CD4-positive, CD25-positive, alpha-beta regulatory T cell (primary cell): Measurements from ENCODE around the gene NATD1. TPM values are rescaled to one million over a fixed set of nuclear protein-coding genes. Genes with fewer than 3 reads are reported as not detected.

Experiments
- ATAC-seq, 2 donors: fragments of 150-1000 bp; cut with Tn5 transposase; one replicate each; pipeline ENCODE4 v1.10.0; 2021; ENCODE audit warnings: low read depth in 2 of 2, moderate number of reproducible peaks in 2 of 2, moderate library complexity in 1 of 2
- DNase-seq, 3 donors: peaks; one replicate each; pipeline versions ENCODE4 v3.0.0 to v3.0.0-alpha.2; 2012 to 2022; ENCODE audit warnings: mixed read lengths in 1 of 3
- H3K27ac ChIP-seq: one replicate; pipeline ENCODE4 v1.7.0; 2013; ENCODE audit warnings: mild to moderate bottlenecking, low read length; ENCODE audit not compliant: insufficient read depth, poor library complexity, severe bottlenecking
- H3K27me3 ChIP-seq: one replicate; pipeline ENCODE4 v1.7.0; 2013; ENCODE audit warnings: low read length; ENCODE audit not compliant: control insufficient read depth, insufficient read depth
- H3K36me3 ChIP-seq: one replicate; pipeline ENCODE4 v1.7.0; 2013; ENCODE audit warnings: mild to moderate bottlenecking, low read length, moderate library complexity; ENCODE audit not compliant: control insufficient read depth, insufficient read depth
- H3K4me1 ChIP-seq: 2 replicates; pipeline ENCODE4 v1.7.0; 2013; ENCODE audit warnings: mild to moderate bottlenecking, low read length; ENCODE audit not compliant: insufficient read depth, control insufficient read depth, poor library complexity, severe bottlenecking
- H3K4me3 ChIP-seq: one replicate; pipeline ENCODE4 v1.7.0; 2013; ENCODE audit warnings: low read depth, mild to moderate bottlenecking, low read length, moderate library complexity
- H3K9me3 ChIP-seq, 2 experiments: 1 replicate in 1 of 2; 2 replicates in 1 of 2; pipeline ENCODE4 v1.7.0; 2013; ENCODE audit warnings: low read length in 2 of 2, mild to moderate bottlenecking in 1 of 2, moderate library complexity in 1 of 2; ENCODE audit not compliant: control insufficient read depth in 2 of 2
- H3K27ac Mint-ChIP-seq, 3 donors: one replicate each; pipeline ENCODE4 v1.8.0; 2020 to 2022; ENCODE audit warnings: mild to moderate bottlenecking in 3 of 3, mixed read lengths in 3 of 3, moderate library complexity in 2 of 3
- H3K27me3 Mint-ChIP-seq: one replicate; pipeline ENCODE4 v1.8.0; 2022; ENCODE audit warnings: mild to moderate bottlenecking, mixed read lengths
- H3K36me3 Mint-ChIP-seq: one replicate; pipeline ENCODE4 v1.8.0; 2020; ENCODE audit warnings: mixed read lengths
- H3K4me1 Mint-ChIP-seq, 4 donors: one replicate each; pipeline ENCODE4 v1.8.0; 2020 to 2022; ENCODE audit warnings: mixed read lengths in 4 of 4, mild to moderate bottlenecking in 1 of 4
- H3K4me3 Mint-ChIP-seq, 4 donors: one replicate each; pipeline ENCODE4 v1.8.0; 2020 to 2022; ENCODE audit warnings: mild to moderate bottlenecking in 4 of 4, mixed read lengths in 4 of 4, moderate library complexity in 3 of 4
- H3K9me3 Mint-ChIP-seq, 7 donors: one replicate each; pipeline ENCODE4 v1.8.0; 2020 to 2022; ENCODE audit warnings: mixed read lengths in 7 of 7, mild to moderate bottlenecking in 3 of 7, moderate library complexity in 2 of 7
- polyA plus RNA-seq, 4 donors: library from polyadenylated mRNA; unstranded; fragments of 300-500 nt; fragmentation: Illumina TruSeq; gene quantifications; one replicate each; pipeline ENCODE4 v1.2.3, GENCODE V29; 2021
- total RNA-seq: library from RNA; stranded (reverse); gene quantifications from one replicate; pipeline ENCODE4 v1.2.3, GENCODE V29; 2022

NATD1 gene
- total and polyA plus RNA-seq, 5 donors from 2014 or later: 2.8 to 12.7 (median 2.9) TPM

- H3K4me3 Mint-ChIP-seq: peak overlapping the region; percentile 26 to 86 (median 47)
Measured at GRCh38 chr17:21250854-21251253, 2.4 kb downstream of the NATD1 start.

DNA sequence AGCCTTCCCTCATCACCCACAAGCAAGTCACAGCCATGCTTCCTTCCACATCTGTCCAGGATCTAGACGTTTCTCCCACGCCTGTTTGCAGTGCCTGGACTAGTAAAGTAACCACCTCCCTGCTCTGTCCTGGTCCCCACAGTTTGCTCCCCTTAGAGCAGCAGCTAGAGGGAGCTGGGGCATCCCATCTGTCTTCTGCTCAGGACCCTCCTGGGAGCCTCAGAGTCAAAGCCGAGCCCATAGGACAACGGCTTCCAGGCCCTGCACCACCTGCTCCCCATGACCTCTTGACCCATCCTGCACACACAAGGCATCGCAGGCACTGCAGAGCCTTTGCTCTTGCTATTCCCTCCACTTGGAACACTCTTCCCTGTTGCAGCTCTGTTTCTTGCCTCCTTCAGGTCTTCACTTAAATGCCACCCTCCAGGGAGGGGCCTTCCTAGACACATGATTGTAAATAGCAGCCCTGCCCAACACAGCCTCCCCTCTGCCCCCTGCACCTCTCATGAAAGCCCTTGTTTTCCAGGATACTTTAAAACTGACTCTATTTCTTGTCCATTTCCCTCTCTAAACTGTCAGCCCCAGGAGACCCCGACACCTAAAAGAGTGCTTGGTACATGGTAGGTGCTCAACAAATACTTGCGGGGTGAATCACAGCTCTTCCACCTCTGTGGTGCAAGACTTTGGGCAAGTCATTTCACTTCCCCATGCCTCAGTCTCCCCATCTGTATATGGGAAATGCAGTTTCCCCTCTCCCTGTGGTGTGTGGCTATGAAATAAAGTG, 3.1 kb downstream of the NATD1 start:
- Histone ChIP-seq H3K36me3 (no peaks in the 10 kb centered on the region), H3K4me3 (no peak overlapping the region), H3K9me3 (no peaks in the 10 kb centered on the region), H3K27ac (no peak overlapping the region), H3K27me3 (no peaks in the 10 kb centered on the region), H3K4me1 (peaks cover 35% of the 10 kb centered on the region)
- peaks cover 9% of the 10 kb centered on the region for H3K27me3 Mint-ChIP-seq
- ATAC-seq (no peak), DNase-seq (no peak)
- H3K9me3 Mint-ChIP-seq: no peaks in the 10 kb centered on the region
- peaks cover 4% of the 10 kb centered on the region for H3K36me3 Mint-ChIP-seq
- peaks cover 14 to 73% (median 45%) of the 10 kb centered on the region in 4 donors for H3K4me1 Mint-ChIP-seq
- H3K27ac Mint-ChIP-seq: peak overlapping the region; percentile 5 to 74 (median 47)
- peak overlapping the region in 3 of 4 donors; percentile 11 to 86 (median 53) for H3K4me3 Mint-ChIP-seq

More at GRCh38 chr17:21250854-21251253, 2.4 kb downstream of the NATD1 start:
- no peak overlapping the region for H3K27ac ChIP-seq
- Mint-ChIP-seq H3K9me3 (no peaks in the 10 kb centered on the region), H3K27ac (peak overlapping the region; percentile 5 to 47 (median 28)), H3K27me3 (peaks cover 9% of the 10 kb centered on the region), H3K4me1 (peaks cover 14 to 65% (median 42%) of the 10 kb centered on the region in 4 donors), H3K36me3 (peaks cover 4% of the 10 kb centered on the region)
- no peaks in the 10 kb centered on the region for H3K9me3 ChIP-seq
- H3K4me1 ChIP-seq: peaks cover 35% of the 10 kb centered on the region
- H3K36me3 ChIP-seq: no peaks in the 10 kb centered on the region
- H3K4me3 ChIP-seq: no peak overlapping the region
- ATAC-seq: no peak
- no peak for DNase-seq
- no peaks in the 10 kb centered on the region for H3K27me3 ChIP-seq

DNA sequence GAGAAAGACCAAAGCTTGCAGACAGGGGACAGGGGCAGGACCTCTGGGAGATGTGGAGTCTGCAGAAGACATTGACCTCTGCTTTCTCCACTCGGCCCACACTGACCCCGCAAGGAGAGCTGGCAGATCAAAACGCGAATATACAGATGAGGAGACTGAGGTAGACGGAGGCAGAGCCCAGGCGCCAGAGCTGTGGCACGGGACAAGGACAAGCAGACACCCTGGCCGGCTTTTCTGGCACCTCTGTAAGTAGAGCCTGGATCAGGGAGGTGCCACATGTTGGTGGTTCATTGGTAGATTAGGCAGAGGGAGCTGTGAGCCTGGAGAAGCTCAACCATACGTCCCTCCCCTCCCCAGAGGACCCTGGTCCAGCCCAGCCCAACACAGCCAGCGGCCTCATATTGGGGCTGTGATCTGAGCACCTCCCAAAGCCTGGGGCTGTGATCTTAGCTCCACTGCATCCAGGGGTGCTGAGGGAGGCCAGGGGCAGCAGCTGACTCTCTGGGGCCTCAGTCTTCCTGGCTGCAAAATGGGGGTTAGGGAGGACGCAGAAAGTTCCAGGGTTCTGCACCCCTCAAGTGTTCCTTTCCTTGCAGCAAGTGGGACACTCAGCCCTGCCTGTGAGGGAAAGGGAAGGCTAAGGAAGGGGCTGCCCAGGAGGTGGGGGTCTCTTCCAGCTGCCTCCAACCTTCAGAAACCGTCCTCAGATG, 4.0 kb downstream of the NATD1 start:
- H3K4me3 ChIP-seq: no peak overlapping the region
- H3K36me3 Mint-ChIP-seq: peaks cover 4% of the 10 kb centered on the region
- H3K4me1 Mint-ChIP-seq: peaks cover 14 to 75% (median 47%) of the 10 kb centered on the region in 4 donors
- H3K4me1 ChIP-seq: peaks cover 35% of the 10 kb centered on the region
- H3K27me3 ChIP-seq: no peaks in the 10 kb centered on the region
- H3K9me3 ChIP-seq: no peaks in the 10 kb centered on the region
- no peaks in the 10 kb centered on the region for H3K9me3 Mint-ChIP-seq
- no peak overlapping the region for H3K27ac ChIP-seq
- peak overlapping the region in 2 of 4 donors; percentile 79 to 86 for H3K4me3 Mint-ChIP-seq
- H3K27ac Mint-ChIP-seq: peak overlapping the region in 1 of 3 donors; percentile 70
- ATAC-seq: no peak
- H3K36me3 ChIP-seq: no peaks in the 10 kb centered on the region
- H3K27me3 Mint-ChIP-seq: peaks cover 9% of the 10 kb centered on the region
- DNase-seq: no peak

- ATAC-seq: no peak
- Histone ChIP-seq H3K4me3 (no peak overlapping the region), H3K36me3 (no peaks in the 10 kb centered on the region), H3K9me3 (no peaks in the 10 kb centered on the region), H3K27ac (no peak overlapping the region), H3K4me1 (peaks cover 27% of the 10 kb centered on the region), H3K27me3 (no peaks in the 10 kb centered on the region)
- H3K4me1 Mint-ChIP-seq: peaks cover 12 to 69% (median 44%) of the 10 kb centered on the region in 4 donors
- no peaks in the 10 kb centered on the region for H3K9me3 Mint-ChIP-seq
- no peak for DNase-seq
- peak overlapping the region in 2 of 3 donors; percentile 70 to 86 for H3K27ac Mint-ChIP-seq
- H3K36me3 Mint-ChIP-seq: peaks cover 4% of the 10 kb centered on the region
- H3K4me3 Mint-ChIP-seq: peak overlapping the region in 2 of 4 donors; percentile 15 to 52
- peaks cover 7% of the 10 kb centered on the region for H3K27me3 Mint-ChIP-seq
Measured at GRCh38 chr17:21248500-21248899, 4.7 kb downstream of the NATD1 start.

DNA sequence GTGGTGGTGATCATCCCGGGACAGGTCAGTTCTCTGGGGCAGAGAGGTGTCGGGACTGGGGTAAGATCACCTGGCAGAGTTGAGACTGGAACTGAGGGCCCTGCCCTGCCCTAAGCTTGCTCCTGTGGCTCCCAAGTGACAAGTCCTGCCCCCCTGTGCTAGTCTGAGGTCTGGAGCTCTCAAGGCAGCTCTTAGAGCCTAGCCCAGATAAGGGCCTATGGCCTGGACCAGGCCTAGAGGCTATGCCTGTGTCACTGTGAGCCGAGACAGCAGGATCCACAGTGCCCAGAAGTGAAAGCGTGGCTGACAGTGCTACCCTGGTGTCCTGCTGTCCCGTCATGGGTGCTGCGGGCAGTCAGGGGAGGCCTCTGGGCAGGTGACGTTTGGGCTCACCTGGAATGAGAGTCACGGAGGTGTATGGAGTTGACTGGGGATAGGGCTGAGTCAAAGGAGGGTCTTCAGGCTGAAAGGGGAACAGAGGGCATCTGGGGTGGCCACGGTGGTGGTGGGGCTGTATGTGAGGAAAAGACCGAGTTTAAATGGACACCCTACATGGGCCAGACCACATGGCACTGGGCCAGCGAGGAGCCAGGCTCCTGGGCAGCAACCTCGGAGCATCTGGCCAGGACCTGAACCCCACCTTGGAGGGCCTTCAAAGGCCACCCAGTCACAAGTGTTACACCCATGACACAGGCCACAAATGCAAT, 5.5 kb downstream of the NATD1 start:
- Mint-ChIP-seq H3K27ac (peak overlapping the region in 1 of 3 donors; percentile 59), H3K4me1 (peaks cover 10 to 66% (median 42%) of the 10 kb centered on the region in 4 donors)

GRCh38 chr17:21246698-21247097, 6.5 kb downstream of the NATD1 start:
- DNase-seq (no peak), ATAC-seq (no peak)
- Mint-ChIP-seq H3K27me3 (no peaks in the 10 kb centered on the region), H3K4me3 (peak overlapping the region in 1 of 4 donors; percentile 61), H3K9me3 (no peaks in the 10 kb centered on the region), H3K27ac (peak overlapping the region in 1 of 3 donors; percentile 55), H3K36me3 (peaks cover 4% of the 10 kb centered on the region), H3K4me1 (peaks cover 10 to 57% (median 36%) of the 10 kb centered on the region in 4 donors)
- Histone ChIP-seq H3K4me3 (no peak overlapping the region), H3K9me3 (no peaks in the 10 kb centered on the region), H3K36me3 (peaks cover 3% of the 10 kb centered on the region), H3K27ac (no peak overlapping the region), H3K27me3 (no peaks in the 10 kb centered on the region), H3K4me1 (peaks cover 15% of the 10 kb centered on the region)

More for the DNA sequence above, 5.5 kb downstream of the NATD1 start:
- Mint-ChIP-seq H3K9me3 (no peaks in the 10 kb centered on the region), H3K27me3 (peaks cover 4% of the 10 kb centered on the region), H3K4me3 (peak overlapping the region in 1 of 4 donors; percentile 39), H3K36me3 (peaks cover 4% of the 10 kb centered on the region)
- Histone ChIP-seq H3K4me1 (peaks cover 25% of the 10 kb centered on the region), H3K4me3 (no peak overlapping the region), H3K9me3 (no peaks in the 10 kb centered on the region), H3K27me3 (no peaks in the 10 kb centered on the region), H3K27ac (no peak overlapping the region), H3K36me3 (peaks cover 1% of the 10 kb centered on the region)
- no peak for ATAC-seq
- DNase-seq: no peak

- Histone ChIP-seq H3K4me3 (no peak overlapping the region), H3K4me1 (peaks cover 5% of the 10 kb centered on the region), H3K36me3 (peaks cover 3% of the 10 kb centered on the region), H3K27ac (no peak overlapping the region), H3K27me3 (no peaks in the 10 kb centered on the region), H3K9me3 (no peaks in the 10 kb centered on the region)
- Mint-ChIP-seq H3K27ac (peak overlapping the region in 2 of 3 donors; percentile 23 to 55), H3K9me3 (no peaks in the 10 kb centered on the region), H3K4me3 (no peak overlapping the region), H3K4me1 (peaks cover 8 to 48% (median 29%) of the 10 kb centered on the region in 4 donors), H3K27me3 (no peaks in the 10 kb centered on the region), H3K36me3 (peaks cover 4% of the 10 kb centered on the region)
- DNase-seq: no peak
- ATAC-seq: no peak
Measured at GRCh38 chr17:21245639-21246084, 7.5 kb downstream of the NATD1 start.
